Testis (tissue), 3 donors: Measurements from ENCODE around the gene ARL8A. TPM values are rescaled to one million over a fixed set of nuclear protein-coding genes. Genes with fewer than 3 reads are reported as not detected.

Source experiments
- DNase-seq: peaks from one replicate; pipeline ENCODE4 v3.0.0-alpha.2; 2019
- H3K27ac ChIP-seq, 2 donors: fragments of 200-600 bp; sonication (generic); one replicate each; pipeline ENCODE4 v1.5.1; 2019
- H3K27me3 ChIP-seq: fragments of 200-600 bp; sonication (generic); one replicate; pipeline ENCODE4 v1.5.1; 2019
- H3K36me3 ChIP-seq: fragments of 200-600 bp; sonication (generic); one replicate; pipeline ENCODE4 v1.5.1; 2017; ENCODE audit warnings: low read depth; ENCODE audit errors: missing control alignments
- H3K4me1 ChIP-seq: fragments of 200-600 bp; sonication (generic); one replicate; pipeline ENCODE4 v1.5.1; 2019
- H3K4me3 ChIP-seq, 2 donors: fragments of 200-600 bp; sonication (generic); one replicate each; pipeline ENCODE4 v1.5.1; 2017 to 2019
- H3K9me3 ChIP-seq: fragments of 200-600 bp; sonication (generic); one replicate; pipeline ENCODE4 v1.5.1; 2017
- POLR2A ChIP-seq: fragments of 450-650 bp; IDR thresholded peaks from one replicate; pipeline ENCODE4 v1.6.1; 2017; ENCODE audit warnings: antibody characterized with exemption, mild to moderate bottlenecking, moderate library complexity
- WGBS, 2 donors: methylation state at CpG; one replicate each; pipeline ENCODE4 v1.1.5; 2018; 5-methylcytosine and 5-hydroxymethylcytosine counted together
- intact Hi-C: fragments of 100-400 bp; cut with DNase I; formaldehyde crosslinking; loops from one replicate; pipeline ENCODE4 v1.15.1; 2023; ENCODE audit warnings: low total_unique reads
- polyA plus RNA-seq: library from polyadenylated mRNA; stranded (reverse); fragments of 350-450 nt; fragmentation: Illumina TruSeq; extraction: RNeasy Lipid Tissue Mini Kit (QIAGEN cat#74804); gene quantifications from one replicate; pipeline ENCODE4 v1.2.3, GENCODE V29; 2014; ENCODE audit warnings: low read depth, low replicate concordance; ENCODE audit not compliant: insufficient read depth
- total RNA-seq, 2 donors: library from RNA; depleted of rRNA; stranded (reverse); fragments of >200 nt; gene quantifications; one replicate each; pipeline ENCODE4 v1.2.3, GENCODE V29; 2016
- TF ChIP-seq, protein P1 (sequence below), 3 experiments: fragments of 450-650 bp in 2 of 3; fragments of 200-600 bp in 1 of 3; sonication (generic) in 1 of 3; IDR thresholded peaks; one replicate each; pipeline ENCODE4 v1.5.1; 2016 to 2019; ENCODE audit warnings: antibody characterized with exemption in 3 of 3, mild to moderate bottlenecking in 2 of 3, moderate library complexity in 1 of 3

ARL8A gene
- total and polyA plus RNA-seq, 3 donors from 2014 or later = 46.9 to 80.8 (median 63.9) TPM

DNA sequence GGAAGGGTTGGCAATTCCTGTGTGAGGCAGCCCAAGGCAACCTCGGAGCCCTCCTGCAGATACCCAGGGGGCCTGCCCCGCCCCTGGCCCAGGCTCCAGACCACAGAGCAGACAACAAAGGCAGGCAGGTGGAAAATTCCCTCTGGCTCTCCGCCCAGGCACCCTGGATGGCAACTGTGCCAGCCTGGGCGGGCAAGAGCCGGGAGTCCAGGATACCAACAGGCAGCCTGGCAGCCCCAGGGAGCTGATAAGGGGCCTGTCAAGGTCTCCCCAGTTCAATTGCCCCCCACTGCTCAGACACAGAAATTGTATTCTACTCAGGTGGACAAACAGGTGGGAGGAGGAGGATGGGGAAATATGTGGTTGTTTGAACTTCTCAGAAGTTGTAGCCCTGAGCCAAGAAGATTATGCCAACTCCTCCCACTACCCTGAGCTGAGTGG lies 37.2 kb downstream of the ARL8A start:
- 48 to 81% methylated on average over 3 to 5 of the region's 5 CpGs for WGBS, 2 donors
- peaks cover 26% of the 10 kb centered on the region for H3K4me1 ChIP-seq
- no peak overlapping the region for H3K27ac ChIP-seq
- H3K4me3 ChIP-seq = no peak overlapping the region
- intact Hi-C loops = no loop called here
- DNase-seq = peak; percentile 73
- no peak for TF ChIP-seq POLR2A
- TF ChIP-seq, protein P1, sequence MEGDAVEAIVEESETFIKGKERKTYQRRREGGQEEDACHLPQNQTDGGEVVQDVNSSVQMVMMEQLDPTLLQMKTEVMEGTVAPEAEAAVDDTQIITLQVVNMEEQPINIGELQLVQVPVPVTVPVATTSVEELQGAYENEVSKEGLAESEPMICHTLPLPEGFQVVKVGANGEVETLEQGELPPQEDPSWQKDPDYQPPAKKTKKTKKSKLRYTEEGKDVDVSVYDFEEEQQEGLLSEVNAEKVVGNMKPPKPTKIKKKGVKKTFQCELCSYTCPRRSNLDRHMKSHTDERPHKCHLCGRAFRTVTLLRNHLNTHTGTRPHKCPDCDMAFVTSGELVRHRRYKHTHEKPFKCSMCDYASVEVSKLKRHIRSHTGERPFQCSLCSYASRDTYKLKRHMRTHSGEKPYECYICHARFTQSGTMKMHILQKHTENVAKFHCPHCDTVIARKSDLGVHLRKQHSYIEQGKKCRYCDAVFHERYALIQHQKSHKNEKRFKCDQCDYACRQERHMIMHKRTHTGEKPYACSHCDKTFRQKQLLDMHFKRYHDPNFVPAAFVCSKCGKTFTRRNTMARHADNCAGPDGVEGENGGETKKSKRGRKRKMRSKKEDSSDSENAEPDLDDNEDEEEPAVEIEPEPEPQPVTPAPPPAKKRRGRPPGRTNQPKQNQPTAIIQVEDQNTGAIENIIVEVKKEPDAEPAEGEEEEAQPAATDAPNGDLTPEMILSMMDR (IDR thresholded peaks at IDR 0.05) = no peak
- H3K9me3 ChIP-seq = no peaks in the 10 kb centered on the region
- H3K27me3 ChIP-seq = no peaks in the 10 kb centered on the region
- H3K36me3 ChIP-seq = no peaks in the 10 kb centered on the region

- 67 to 82% methylated on average over 9 to 10 of the region's 10 CpGs for WGBS, 2 donors
- peak; percentile 45 for DNase-seq
- Histone ChIP-seq H3K27me3 (no peaks in the 10 kb centered on the region), H3K27ac (peak overlapping the region in 1 of 2 donors; percentile 24), H3K4me1 (peaks cover 26% of the 10 kb centered on the region), H3K36me3 (no peaks in the 10 kb centered on the region), H3K4me3 (no peak overlapping the region), H3K9me3 (no peaks in the 10 kb centered on the region)
- intact Hi-C loops = no loop called here
- TF ChIP-seq, protein P1 (IDR thresholded peaks at IDR 0.05) = no peak
- TF ChIP-seq POLR2A = no peak
Observed at GRCh38 chr1:202106340-202107254, 37.9 kb downstream of the ARL8A start.

- intact Hi-C loops = no loop called here
- H3K27ac ChIP-seq = no peak overlapping the region
- H3K4me3 ChIP-seq = no peak overlapping the region
- H3K9me3 ChIP-seq = no peaks in the 10 kb centered on the region
- H3K27me3 ChIP-seq = no peaks in the 10 kb centered on the region
- no peaks in the 10 kb centered on the region for H3K36me3 ChIP-seq
- H3K4me1 ChIP-seq = peaks cover 26% of the 10 kb centered on the region
- TF ChIP-seq, protein P1 (IDR thresholded peaks at IDR 0.05) = no peak
- TF ChIP-seq POLR2A = no peak
- 61 to 65% methylated on average over 9 to 10 of the region's 10 CpGs for WGBS, 2 donors
- DNase-seq = peak; percentile 43
Observed at GRCh38 chr1:202105571-202106339, 38.8 kb downstream of the ARL8A start.

DNA sequence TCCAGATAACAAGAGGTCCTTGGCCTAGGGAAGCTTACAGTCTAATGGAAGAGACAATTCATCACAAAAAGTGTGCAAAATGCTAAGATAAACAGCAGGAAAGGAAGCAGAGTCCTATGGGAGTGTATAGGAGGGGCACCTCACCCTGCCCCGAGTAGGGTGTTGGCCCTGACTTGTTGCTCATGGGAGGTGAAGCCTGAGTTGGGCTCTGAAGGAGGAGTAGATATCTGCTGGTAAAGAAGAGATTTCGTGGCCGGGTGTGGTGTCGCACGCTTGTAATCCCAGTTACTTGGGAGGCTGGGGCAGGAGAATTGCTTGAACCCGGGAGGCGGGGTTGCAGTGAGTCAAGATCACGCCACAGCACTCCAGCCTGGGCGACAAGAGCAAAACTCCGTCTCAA lies 40.5 kb downstream of the ARL8A start:
- H3K9me3 ChIP-seq = no peaks in the 10 kb centered on the region
- H3K4me1 ChIP-seq = peaks cover 26% of the 10 kb centered on the region
- no peaks in the 10 kb centered on the region for H3K27me3 ChIP-seq
- H3K4me3 ChIP-seq = no peak overlapping the region
- H3K27ac ChIP-seq = no peak overlapping the region
- 87 to 88% methylated on average over 10 of the region's 10 CpGs for WGBS, 2 donors
- intact Hi-C loops = no loop called here
- no peaks in the 10 kb centered on the region for H3K36me3 ChIP-seq
- no peak for TF ChIP-seq POLR2A
- TF ChIP-seq, protein P1 (IDR thresholded peaks at IDR 0.05) = no peak
- no peak for DNase-seq
